H9 (cell line): ENCODE results near the gene C16orf86. TPM values are rescaled to one million over a fixed set of nuclear protein-coding genes. Genes with fewer than 3 reads are reported as not detected.

Experiments used
- DNase-seq: peaks from one replicate; pipeline ENCODE4 v3.0.0-alpha.2; 2017
- H2AFZ ChIP-seq: one replicate; pipeline ENCODE4 v1.6.1; 2013; ENCODE audit warnings: mild to moderate bottlenecking, low read length, control low read depth, moderate library complexity
- H2AK5ac ChIP-seq: 2 replicates; pipeline ENCODE4 v1.6.1; 2013; ENCODE audit warnings: low read length, control low read depth, mixed read lengths; ENCODE audit not compliant: insufficient read length
- H2BK120ac ChIP-seq: one replicate; pipeline ENCODE4 v1.6.1; 2013; ENCODE audit warnings: low read depth, mild to moderate bottlenecking, low read length, control low read depth, inconsistent platforms; ENCODE audit not compliant: poor library complexity, severe bottlenecking
- H2BK12ac ChIP-seq: 2 replicates; pipeline ENCODE4 v1.6.1; 2013; ENCODE audit warnings: low read length, control low read depth, mixed read lengths, low read depth; ENCODE audit not compliant: insufficient read length
- H2BK15ac ChIP-seq: 2 replicates; pipeline ENCODE4 v1.6.1; 2013; ENCODE audit warnings: low read depth, low read length, control low read depth
- H2BK20ac ChIP-seq: one replicate; pipeline ENCODE4 v1.6.1; 2013; ENCODE audit warnings: low read depth, mild to moderate bottlenecking, low read length, control low read depth, inconsistent platforms; ENCODE audit not compliant: poor library complexity, severe bottlenecking
- H2BK5ac ChIP-seq: 2 replicates; pipeline ENCODE4 v1.6.1; 2013; ENCODE audit warnings: low read length, control low read depth, mixed read lengths; ENCODE audit not compliant: insufficient read length
- H3K14ac ChIP-seq: 2 replicates; pipeline ENCODE4 v1.6.1; 2013; ENCODE audit warnings: low read length, control low read depth; ENCODE audit not compliant: insufficient read depth
- H3K18ac ChIP-seq: 2 replicates; pipeline ENCODE4 v1.6.1; 2013; ENCODE audit warnings: low read depth, mild to moderate bottlenecking, mixed read lengths, low read length, control low read depth; ENCODE audit not compliant: insufficient read length
- H3K23ac ChIP-seq: 2 replicates; pipeline ENCODE4 v1.6.1; 2013; ENCODE audit warnings: low read length, control low read depth, mixed read lengths, low read depth; ENCODE audit not compliant: insufficient read length
- H3K23me2 ChIP-seq: 2 replicates; pipeline ENCODE4 v1.6.1; 2013; ENCODE audit warnings: low read depth, mild to moderate bottlenecking, mixed read lengths, low read length, control low read depth; ENCODE audit not compliant: insufficient read length, poor library complexity, severe bottlenecking
- H3K27ac ChIP-seq: 2 replicates; pipeline ENCODE4 v1.5.1; 2013; ENCODE audit warnings: low read length, control low read depth, mixed read lengths, low read depth; ENCODE audit not compliant: insufficient read length
- H3K27me3 ChIP-seq: 2 replicates; pipeline ENCODE4 v1.6.1; 2013; ENCODE audit warnings: low read length, control low read depth, inconsistent platforms; ENCODE audit not compliant: insufficient read depth
- H3K4ac ChIP-seq: 2 replicates; pipeline ENCODE4 v1.6.1; 2013; ENCODE audit warnings: low read depth, mild to moderate bottlenecking, control low read depth, inconsistent platforms, low read length, moderate library complexity
- H3K4me1 ChIP-seq: 2 replicates; pipeline ENCODE4 v1.6.1; 2013; ENCODE audit warnings: low read length, control low read depth, inconsistent platforms; ENCODE audit not compliant: insufficient read depth
- H3K4me2 ChIP-seq: 2 replicates; pipeline ENCODE4 v1.6.1; 2013; ENCODE audit warnings: low read length, control low read depth, mixed read lengths; ENCODE audit not compliant: insufficient read length, insufficient read depth
- H3K56ac ChIP-seq: 2 replicates; pipeline ENCODE4 v1.6.1; 2013; ENCODE audit warnings: low read depth, mild to moderate bottlenecking, mixed read lengths, low read length, control low read depth; ENCODE audit not compliant: insufficient read length
- H3K79me1 ChIP-seq: 2 replicates; pipeline ENCODE4 v1.6.1; 2013; ENCODE audit warnings: low read depth, mild to moderate bottlenecking, moderate library complexity, low read length, control low read depth, inconsistent platforms; ENCODE audit not compliant: insufficient read depth, poor library complexity, severe bottlenecking
- H3K79me2 ChIP-seq: 2 replicates; pipeline ENCODE4 v1.6.1; 2013; ENCODE audit warnings: low read length, control low read depth, inconsistent platforms; ENCODE audit not compliant: insufficient read depth
- H3K9ac ChIP-seq: 2 replicates; pipeline ENCODE4 v1.6.1; 2013; ENCODE audit warnings: low read length, control low read depth, mixed read lengths; ENCODE audit not compliant: insufficient read length; ENCODE audit errors: extremely low read depth
- H3K9me3 ChIP-seq: one replicate; pipeline ENCODE4 v1.6.1; 2013; ENCODE audit warnings: low read depth, low read length, inconsistent platforms; ENCODE audit not compliant: control insufficient read depth
- H3T11ph ChIP-seq: one replicate; pipeline ENCODE4 v1.6.1; 2013; ENCODE audit warnings: mild to moderate bottlenecking, low read length, control low read depth, inconsistent platforms
- H4K20me1 ChIP-seq: one replicate; pipeline ENCODE4 v1.6.1; 2013; ENCODE audit not compliant: control insufficient read depth, insufficient read length, insufficient read depth
- H4K5ac ChIP-seq: 2 replicates; pipeline ENCODE4 v1.6.1; 2013; ENCODE audit warnings: low read depth, mild to moderate bottlenecking, mixed read lengths, low read length, control low read depth; ENCODE audit not compliant: insufficient read length
- H4K8ac ChIP-seq: replicated peaks from 2 replicates; pipeline ENCODE4 v1.6.1; 2013; ENCODE audit warnings: low read length, control low read depth, mixed read lengths, low read depth; ENCODE audit not compliant: insufficient read length
- H4K91ac ChIP-seq: 2 replicates; pipeline ENCODE4 v1.6.1; 2013; ENCODE audit warnings: low read depth, mild to moderate bottlenecking, moderate library complexity, mixed read lengths, low read length, control low read depth; ENCODE audit not compliant: insufficient read length
- H3K27ac Mint-ChIP-seq, 3 experiments: 2 replicates in 2 of 3; 3 replicates in 1 of 3; pipeline ENCODE4 v1.8.0; 2020 to 2021; ENCODE audit warnings: mixed read lengths in 3 of 3, mild to moderate bottlenecking in 1 of 3, moderate library complexity in 1 of 3
- H3K27me3 Mint-ChIP-seq: 2 replicates; pipeline ENCODE4 v1.8.0; 2021; ENCODE audit warnings: low read depth, mild to moderate bottlenecking, moderate library complexity, mixed read lengths
- H3K36me3 Mint-ChIP-seq, 3 experiments: 2 replicates in 2 of 3; 3 replicates in 1 of 3; pipeline ENCODE4 v1.8.0; 2020 to 2021; ENCODE audit warnings: low read depth in 3 of 3, mixed read lengths in 3 of 3; ENCODE audit not compliant: insufficient read depth in 1 of 3
- H3K4me1 Mint-ChIP-seq, 2 experiments: 2 replicates each; pipeline ENCODE4 v1.8.0; 2020; ENCODE audit warnings: mixed read lengths in 2 of 2
- H3K4me3 Mint-ChIP-seq, 2 experiments: 2 replicates in 1 of 2; 3 replicates in 1 of 2; pipeline ENCODE4 v1.8.0; 2020 to 2021; ENCODE audit warnings: mild to moderate bottlenecking in 2 of 2, mixed read lengths in 2 of 2, moderate library complexity in 1 of 2
- H3K9me3 Mint-ChIP-seq, 2 experiments: 2 replicates in 1 of 2; 3 replicates in 1 of 2; pipeline ENCODE4 v1.8.0; 2020; ENCODE audit warnings: mild to moderate bottlenecking in 2 of 2, mixed read lengths in 2 of 2, moderate library complexity in 1 of 2
- CTCF ChIP-seq: fragments of 200-600 bp; sonication (generic); conservative IDR thresholded peaks from 3 replicates; pipeline ENCODE4 v1.8.0; 2021; ENCODE audit warnings: antibody characterized with exemption, mild to moderate bottlenecking
- WGBS: extraction: QIAGEN DNeasy Blood & Tissue Kit; methylation state at CpG from one replicate; pipeline ENCODE4 v1.1.7; 2013; ENCODE audit warnings: missing lambda C conversion rate, low lambda C conversion rate, mixed read lengths; ENCODE audit not compliant: insufficient read length; ENCODE audit errors: extremely low coverage; 5-methylcytosine and 5-hydroxymethylcytosine counted together
- total RNA-seq: library from RNA; stranded (reverse); gene quantifications from 2 replicates; pipeline ENCODE4 v1.2.1, GENCODE V29; 2021

Gene C16orf86
- total RNA-seq, 1 experiment from 2014 or later, result 1.5 TPM

- Histone ChIP-seq H3K79me2 (peaks cover 5% of the 10 kb centered on the region; the same call in 1 of the 2 replicates), H3K27ac (no peak overlapping the region), H4K8ac (no peak overlapping the region), H3K4me1 (no peaks in the 10 kb centered on the region; the same call in 1 of the 2 replicates), H3K14ac (no peak overlapping the region), H3K9ac (no peak overlapping the region), H4K20me1 (no peaks in the 10 kb centered on the region), H3K23me2 (no peaks in the 10 kb centered on the region), H2BK12ac (no peak overlapping the region), H3K79me1 (peaks cover 6% of the 10 kb centered on the region), H3K4me2 (no peak overlapping the region), H4K91ac (no peak overlapping the region), H4K5ac (no peak overlapping the region), H2BK20ac (no peak overlapping the region), H3K56ac (no peak overlapping the region), H3K9me3 (no peaks in the 10 kb centered on the region), H3K18ac (no peak overlapping the region), H2BK15ac (no peak overlapping the region), H3K4ac (no peak overlapping the region), H3K27me3 (no peaks in the 10 kb centered on the region), H2AFZ (no peak overlapping the region), H2AK5ac (no peak overlapping the region), H2BK120ac (no peak overlapping the region), H2BK5ac (no peak overlapping the region), H3K23ac (no peak overlapping the region), H3T11ph (no peak overlapping the region)
- Mint-ChIP-seq H3K27me3 (no peaks in the 10 kb centered on the region), H3K36me3 (peaks cover 2 to 7% (median 5%) of the 10 kb centered on the region in 3 experiments; a peak in 4 of 7 replicates), H3K4me1 (peaks cover 13 to 17% of the 10 kb centered on the region in 2 experiments), H3K9me3 (no peaks in the 10 kb centered on the region; a peak in 1 of 5 replicates), H3K27ac (no peak overlapping the region), H3K4me3 (no peak overlapping the region)
- no CpG with 5 or more reads among the region's 4 CpGs for WGBS
- no peak for DNase-seq
- no peak for TF ChIP-seq CTCF
Measured at GRCh38 chr16:67707210-67707609, 40.6 kb downstream of the C16orf86 start.
